Fibroblast of lung (primary cell): ENCODE results near the gene TUBB3.

Experiments
- EZH2 ChIP-seq: IDR thresholded peaks from 2 replicates; pipeline ENCODE4 v1.5.1; 2012; ENCODE audit warnings: low read length, control low read depth, mild to moderate bottlenecking; ENCODE audit errors: missing control alignments
- TF ChIP-seq, protein P1 (sequence below), 2 donors: IDR thresholded peaks in 1 of 2; conservative IDR thresholded peaks in 1 of 2; 1 replicate in 1 of 2; 2 replicates in 1 of 2; pipeline ENCODE4 v1.5.1; 2011 to 2012; ENCODE audit warnings: low read length in 2 of 2, control low read depth in 1 of 2, inconsistent platforms in 1 of 2, low read depth in 1 of 2, mild to moderate bottlenecking in 1 of 2

DNA sequence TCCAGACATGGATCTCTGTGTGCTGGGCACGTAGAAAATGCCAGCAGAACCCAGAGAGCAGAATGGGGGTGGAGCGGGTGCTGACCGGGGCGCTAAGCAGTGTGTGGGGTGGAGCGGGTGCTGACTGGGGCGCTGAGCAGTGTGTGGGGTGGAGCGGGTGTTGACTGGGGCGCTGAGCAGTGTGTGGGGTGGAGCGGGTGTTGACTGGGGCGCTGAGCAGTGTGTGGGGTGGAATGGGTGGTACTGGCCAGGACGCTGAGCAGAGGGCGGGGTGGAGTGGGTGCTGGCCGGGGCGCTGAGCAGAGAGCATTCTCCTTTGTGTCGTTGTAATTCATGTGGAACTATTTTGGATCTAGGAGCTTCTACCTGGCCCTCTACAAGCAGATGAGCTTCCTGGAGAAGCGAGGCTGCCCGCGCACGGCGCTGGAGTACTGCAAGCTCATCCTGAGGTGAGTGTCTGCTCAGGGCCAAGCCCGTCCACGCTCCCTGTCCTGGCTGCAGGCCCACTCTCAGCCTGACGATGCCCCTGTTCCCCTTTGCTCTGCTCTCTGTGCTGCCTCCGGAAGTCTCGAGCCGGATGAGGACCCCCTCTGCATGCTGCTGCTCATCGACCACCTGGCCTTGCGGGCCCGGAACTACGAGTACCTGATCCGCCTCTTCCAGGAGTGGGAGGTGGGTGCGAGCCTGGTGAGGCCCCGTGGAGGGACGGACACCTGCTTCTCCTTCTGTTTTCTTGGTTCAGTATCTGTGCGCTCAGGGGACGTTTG lies 24.8 kb upstream of the TUBB3 start:
- TF ChIP-seq, protein P1, sequence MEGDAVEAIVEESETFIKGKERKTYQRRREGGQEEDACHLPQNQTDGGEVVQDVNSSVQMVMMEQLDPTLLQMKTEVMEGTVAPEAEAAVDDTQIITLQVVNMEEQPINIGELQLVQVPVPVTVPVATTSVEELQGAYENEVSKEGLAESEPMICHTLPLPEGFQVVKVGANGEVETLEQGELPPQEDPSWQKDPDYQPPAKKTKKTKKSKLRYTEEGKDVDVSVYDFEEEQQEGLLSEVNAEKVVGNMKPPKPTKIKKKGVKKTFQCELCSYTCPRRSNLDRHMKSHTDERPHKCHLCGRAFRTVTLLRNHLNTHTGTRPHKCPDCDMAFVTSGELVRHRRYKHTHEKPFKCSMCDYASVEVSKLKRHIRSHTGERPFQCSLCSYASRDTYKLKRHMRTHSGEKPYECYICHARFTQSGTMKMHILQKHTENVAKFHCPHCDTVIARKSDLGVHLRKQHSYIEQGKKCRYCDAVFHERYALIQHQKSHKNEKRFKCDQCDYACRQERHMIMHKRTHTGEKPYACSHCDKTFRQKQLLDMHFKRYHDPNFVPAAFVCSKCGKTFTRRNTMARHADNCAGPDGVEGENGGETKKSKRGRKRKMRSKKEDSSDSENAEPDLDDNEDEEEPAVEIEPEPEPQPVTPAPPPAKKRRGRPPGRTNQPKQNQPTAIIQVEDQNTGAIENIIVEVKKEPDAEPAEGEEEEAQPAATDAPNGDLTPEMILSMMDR (conservative IDR thresholded peaks at IDR 0.05 in 1 of 2, IDR thresholded peaks at IDR 0.05 in 1 of 2; ENCODE audit: low read depth in 1 of 2, low read length in 2 of 2), result no peak
- TF ChIP-seq EZH2, result no peak
